Ovary (tissue), 3 donors: ENCODE measurements around the gene KRT39.

Experiments
- POLR2A ChIP-seq: fragments of 450-650 bp; IDR thresholded peaks from one replicate; pipeline ENCODE4 v1.6.1; 2017; ENCODE audit warnings: antibody characterized with exemption, mild to moderate bottlenecking, moderate library complexity
- TF ChIP-seq, protein P1 (sequence below), 3 donors: fragments of 450-650 bp in 2 of 3; fragments of 200-600 bp in 1 of 3; IDR thresholded peaks; one replicate each; pipeline versions ENCODE4 v1.5.1 to v1.8.0; 2016 to 2022; ENCODE audit warnings: antibody characterized with exemption in 3 of 3, mild to moderate bottlenecking in 1 of 3
- donor health status: DM: no; HTN: no; CAD: no.

DNA sequence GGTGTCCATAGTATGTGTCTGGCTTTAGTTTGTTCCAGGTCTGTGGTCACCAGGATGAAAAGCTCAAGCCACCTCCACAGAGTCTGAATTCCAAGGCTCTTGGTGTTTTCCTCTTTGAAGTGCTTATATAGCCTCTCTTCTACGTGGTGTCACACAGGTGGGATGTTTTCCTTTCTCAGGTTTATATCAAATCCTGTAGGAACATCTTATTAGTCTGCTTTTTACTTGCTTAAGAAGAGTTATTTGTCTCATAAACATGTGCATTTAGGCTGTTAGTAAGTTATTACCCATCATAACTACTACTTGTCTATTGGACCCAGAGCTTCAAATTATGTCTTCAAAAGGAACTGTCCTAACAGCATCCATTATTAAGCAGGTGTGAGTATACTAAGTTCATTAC, at the start of gene KRT39:
- TF ChIP-seq, protein P1, sequence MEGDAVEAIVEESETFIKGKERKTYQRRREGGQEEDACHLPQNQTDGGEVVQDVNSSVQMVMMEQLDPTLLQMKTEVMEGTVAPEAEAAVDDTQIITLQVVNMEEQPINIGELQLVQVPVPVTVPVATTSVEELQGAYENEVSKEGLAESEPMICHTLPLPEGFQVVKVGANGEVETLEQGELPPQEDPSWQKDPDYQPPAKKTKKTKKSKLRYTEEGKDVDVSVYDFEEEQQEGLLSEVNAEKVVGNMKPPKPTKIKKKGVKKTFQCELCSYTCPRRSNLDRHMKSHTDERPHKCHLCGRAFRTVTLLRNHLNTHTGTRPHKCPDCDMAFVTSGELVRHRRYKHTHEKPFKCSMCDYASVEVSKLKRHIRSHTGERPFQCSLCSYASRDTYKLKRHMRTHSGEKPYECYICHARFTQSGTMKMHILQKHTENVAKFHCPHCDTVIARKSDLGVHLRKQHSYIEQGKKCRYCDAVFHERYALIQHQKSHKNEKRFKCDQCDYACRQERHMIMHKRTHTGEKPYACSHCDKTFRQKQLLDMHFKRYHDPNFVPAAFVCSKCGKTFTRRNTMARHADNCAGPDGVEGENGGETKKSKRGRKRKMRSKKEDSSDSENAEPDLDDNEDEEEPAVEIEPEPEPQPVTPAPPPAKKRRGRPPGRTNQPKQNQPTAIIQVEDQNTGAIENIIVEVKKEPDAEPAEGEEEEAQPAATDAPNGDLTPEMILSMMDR (IDR thresholded peaks at IDR 0.05), result no peak
- TF ChIP-seq POLR2A, result no peak
